Measurements from ENCODE around the gene NUP35.

Gene NUP35, protein sequence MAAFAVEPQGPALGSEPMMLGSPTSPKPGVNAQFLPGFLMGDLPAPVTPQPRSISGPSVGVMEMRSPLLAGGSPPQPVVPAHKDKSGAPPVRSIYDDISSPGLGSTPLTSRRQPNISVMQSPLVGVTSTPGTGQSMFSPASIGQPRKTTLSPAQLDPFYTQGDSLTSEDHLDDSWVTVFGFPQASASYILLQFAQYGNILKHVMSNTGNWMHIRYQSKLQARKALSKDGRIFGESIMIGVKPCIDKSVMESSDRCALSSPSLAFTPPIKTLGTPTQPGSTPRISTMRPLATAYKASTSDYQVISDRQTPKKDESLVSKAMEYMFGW
- total RNA-seq = 19.4 to 69.1 reads per million in 2 experiments

GRCh38 chr2:183124222-183124956 lies at the start of gene NUP35:
Gene NUP35, plus strand, starts transcription at chr2:183124443. Its CDS starts 15 bp downstream, at chr2:183124458.
- peak; percentile 74 for DNase-seq (ENCODE audit: low read depth)

- no peak for DNase-seq (ENCODE audit: low read depth)
Observed at GRCh38 chr2:183078163-183078463, 46.1 kb upstream of the NUP35 start.

GRCh38 chr2:183078464-183079138 lies 45.6 kb upstream of the NUP35 start, which contains the start of gene DUSP19:
Gene DUSP19, plus strand, starts transcription at chr2:183078747. Its CDS starts 187 bp downstream, at chr2:183078934.
- peak; percentile 70 for DNase-seq (ENCODE audit: low read depth)

DNA sequence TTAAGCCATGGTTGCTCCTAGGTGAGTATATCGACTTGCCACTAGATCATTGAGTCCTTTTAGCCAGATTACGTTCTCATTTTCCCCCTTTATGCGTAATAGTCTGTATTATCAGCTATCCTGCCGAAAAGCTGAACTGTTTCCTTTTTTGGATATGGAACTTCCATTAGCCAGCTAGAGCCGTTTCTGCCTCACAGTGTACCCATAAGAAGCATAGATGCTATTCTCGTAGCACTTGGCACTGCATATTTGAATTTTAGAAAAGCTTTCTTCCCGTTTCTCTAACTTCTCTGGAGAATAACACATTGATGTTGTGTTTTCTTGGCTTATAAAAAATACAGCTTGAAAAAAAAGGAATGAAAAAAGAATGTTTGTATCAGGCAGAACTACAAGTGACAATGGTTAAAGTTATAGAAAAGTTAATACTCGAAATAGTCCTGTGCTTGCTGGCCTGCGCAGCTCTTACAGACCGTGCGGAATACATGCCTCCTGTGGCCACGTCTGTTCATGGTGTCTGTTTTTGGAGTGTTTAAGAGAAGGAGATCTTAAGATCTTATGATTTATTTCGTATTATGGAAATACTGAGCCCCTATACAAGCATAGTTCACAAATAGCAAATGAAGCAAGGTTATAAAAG lies 45.0 kb upstream of the NUP35 start:
- no peak for DNase-seq (ENCODE audit: low read depth)

DNA sequence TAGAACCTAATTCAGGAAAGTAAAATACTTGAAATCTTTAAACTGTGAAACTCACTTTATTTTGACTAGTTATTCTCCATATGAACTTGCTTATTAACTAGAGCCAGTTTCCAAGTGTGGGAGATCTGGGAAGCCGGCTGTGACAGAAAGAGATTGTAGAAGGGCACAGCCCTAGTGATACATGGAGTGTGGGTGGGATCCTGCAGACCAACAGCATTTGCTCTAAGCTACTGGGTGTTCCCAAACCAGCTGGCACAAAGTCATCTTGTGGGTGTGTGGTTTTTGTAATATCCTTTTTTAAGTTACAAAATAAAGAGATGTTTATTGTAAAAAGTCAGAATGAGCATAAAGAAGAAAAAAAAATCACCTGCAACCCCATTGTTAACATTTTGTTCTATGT lies 42.3 kb upstream of the NUP35 start:
- DNase-seq (ENCODE audit: low read depth) = no peak

DNA sequence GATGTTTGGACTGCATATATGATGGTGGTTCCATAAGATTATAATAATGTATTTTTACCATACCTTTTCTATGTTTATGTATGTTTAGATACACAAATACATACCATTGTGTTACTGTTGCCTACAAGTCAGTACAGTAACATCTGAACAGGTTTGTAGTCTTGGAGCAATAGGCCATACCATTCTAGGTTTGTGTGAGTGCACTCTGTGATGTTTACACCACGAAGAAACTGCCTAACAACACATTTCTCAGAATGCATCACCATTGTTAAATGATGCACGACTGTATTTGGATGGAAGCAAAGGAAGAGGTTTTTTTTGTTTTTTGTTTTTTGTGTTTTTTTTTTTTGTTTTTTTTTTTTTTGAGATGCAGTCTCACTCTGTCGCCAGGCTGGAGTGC lies 36.2 kb upstream of the NUP35 start:
- no peak for DNase-seq (ENCODE audit: low read depth)

DNA sequence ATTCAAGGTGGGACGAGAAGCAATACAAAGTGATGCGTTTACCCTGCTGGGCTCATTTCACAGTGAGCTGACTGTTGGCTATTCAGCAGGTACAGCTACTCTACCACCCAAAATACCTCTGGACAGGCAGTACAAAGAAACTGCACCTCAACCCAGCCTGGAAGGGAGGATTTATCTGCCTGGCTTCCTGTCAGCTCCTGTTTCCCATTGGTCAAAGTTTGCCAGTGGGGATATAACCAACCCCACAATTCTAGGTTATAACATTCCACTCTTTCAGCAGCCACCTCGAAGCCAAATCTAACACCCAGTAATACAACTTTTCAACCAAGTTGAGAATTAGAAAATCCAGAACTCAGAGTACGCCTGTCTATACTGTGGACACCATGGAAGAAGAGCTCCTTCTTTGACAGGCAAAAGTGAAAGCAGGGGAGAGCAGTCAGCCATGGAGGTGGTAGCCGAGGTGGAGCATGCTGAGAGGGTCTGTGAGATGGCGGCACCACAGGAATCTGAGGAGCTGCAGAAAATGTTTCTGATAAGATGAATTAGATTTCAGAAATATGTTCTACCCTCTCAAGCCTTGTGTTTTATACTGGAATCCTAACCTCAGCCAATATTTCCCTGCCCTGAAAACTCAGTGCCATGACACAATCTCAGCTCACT lies 34.9 kb upstream of the NUP35 start:
- DNase-seq (ENCODE audit: low read depth) = no peak

DNA sequence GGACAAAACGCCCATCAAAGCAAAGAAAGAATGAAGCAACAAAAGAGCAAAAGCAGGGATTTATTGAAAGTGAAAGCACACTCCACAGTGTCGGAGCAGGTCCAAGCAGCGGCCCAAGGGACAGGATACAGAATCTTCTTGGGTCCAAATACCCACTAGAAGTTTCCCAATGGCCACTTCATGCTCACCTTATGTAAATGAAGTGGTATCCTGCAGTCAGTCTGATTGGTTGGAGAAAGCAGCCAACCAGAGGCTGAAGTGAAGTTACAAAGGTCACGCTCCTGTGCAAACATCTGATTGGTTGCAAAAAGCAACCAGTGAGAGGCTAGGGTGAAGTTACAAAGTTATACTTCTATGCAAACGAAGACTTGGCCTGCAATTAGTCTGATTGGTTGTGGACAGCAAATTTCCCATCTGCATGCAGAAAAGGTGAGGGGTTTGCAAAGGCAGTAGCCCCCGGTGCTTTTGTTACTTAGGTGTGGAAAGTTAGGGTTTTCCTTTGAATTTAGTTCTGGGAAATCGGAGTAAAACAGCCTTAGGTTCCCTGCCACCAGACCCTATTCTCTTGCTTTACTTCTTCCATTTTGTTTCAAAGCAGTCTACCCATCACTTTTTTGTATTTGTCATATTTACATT lies 32.8 kb upstream of the NUP35 start:
- no peak for DNase-seq (ENCODE audit: low read depth)

- no peak for DNase-seq (ENCODE audit: low read depth)
Observed at GRCh38 chr2:183091954-183092345, 32.3 kb upstream of the NUP35 start.

- no peak for DNase-seq (ENCODE audit: low read depth)
Observed at GRCh38 chr2:183093857-183094657, 30.2 kb upstream of the NUP35 start.

DNA sequence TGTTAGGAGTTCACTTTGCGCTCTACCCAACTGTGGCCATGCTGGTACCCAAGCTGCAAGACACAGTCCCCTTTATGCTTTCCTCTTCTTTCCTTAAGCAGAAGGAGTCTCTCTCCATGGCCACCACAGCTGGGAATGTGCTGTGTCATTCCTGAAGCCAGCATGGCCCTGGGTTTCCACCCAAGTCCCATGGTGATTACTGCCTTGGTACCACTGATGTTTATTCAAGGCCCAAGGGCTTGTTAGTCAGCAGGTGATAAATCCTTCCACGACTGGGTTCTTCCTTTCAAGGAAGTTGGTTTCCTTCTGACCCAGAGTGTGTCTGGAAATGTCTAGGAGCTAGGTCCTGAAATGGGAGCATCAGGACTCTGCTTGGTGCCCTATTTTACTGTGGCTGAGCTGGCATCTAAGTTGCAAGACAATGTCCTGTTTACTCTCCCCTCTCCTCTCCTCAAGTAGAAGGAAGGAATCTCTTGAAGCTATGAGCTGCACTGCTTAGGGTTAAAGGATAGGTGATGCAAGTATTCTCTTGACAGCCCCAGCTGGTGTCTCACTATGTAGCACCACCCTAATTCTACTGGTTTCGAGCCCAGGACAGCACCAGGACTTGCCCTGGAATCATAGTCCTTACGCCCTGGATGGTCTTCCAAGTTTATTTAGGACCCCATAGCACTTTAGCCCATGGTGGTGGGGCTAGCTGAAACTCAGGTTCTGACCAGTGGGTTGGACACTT lies 18.7 kb upstream of the NUP35 start:
- DNase-seq (ENCODE audit: low read depth) = no peak

GRCh38 chr2:183112577-183112976 lies 11.7 kb upstream of the NUP35 start:
- DNase-seq (ENCODE audit: low read depth) = no peak

GRCh38 chr2:183113630-183114029 lies 10.6 kb upstream of the NUP35 start:
- DNase-seq (ENCODE audit: low read depth) = no peak

DNA sequence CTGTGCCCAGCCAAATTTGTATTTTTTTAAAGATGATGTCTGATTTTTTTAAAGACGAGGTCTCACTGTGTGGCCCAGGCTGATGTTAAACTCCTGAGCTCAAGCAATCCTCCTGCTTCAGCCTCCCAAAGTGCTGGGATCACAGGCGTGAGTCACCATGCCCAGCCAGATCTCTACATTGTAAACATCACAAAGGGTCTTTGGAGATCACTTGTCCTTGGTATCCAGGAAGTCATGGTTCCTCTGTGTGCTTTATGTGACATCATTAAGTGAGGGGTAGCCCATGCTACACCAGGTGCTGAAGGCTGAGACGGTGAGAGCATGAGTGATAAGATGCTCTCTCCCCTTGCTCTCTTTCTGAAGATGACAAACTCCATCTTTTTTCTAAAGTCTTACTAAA lies 7.0 kb upstream of the NUP35 start:
- DNase-seq (ENCODE audit: low read depth) = no peak

DNA sequence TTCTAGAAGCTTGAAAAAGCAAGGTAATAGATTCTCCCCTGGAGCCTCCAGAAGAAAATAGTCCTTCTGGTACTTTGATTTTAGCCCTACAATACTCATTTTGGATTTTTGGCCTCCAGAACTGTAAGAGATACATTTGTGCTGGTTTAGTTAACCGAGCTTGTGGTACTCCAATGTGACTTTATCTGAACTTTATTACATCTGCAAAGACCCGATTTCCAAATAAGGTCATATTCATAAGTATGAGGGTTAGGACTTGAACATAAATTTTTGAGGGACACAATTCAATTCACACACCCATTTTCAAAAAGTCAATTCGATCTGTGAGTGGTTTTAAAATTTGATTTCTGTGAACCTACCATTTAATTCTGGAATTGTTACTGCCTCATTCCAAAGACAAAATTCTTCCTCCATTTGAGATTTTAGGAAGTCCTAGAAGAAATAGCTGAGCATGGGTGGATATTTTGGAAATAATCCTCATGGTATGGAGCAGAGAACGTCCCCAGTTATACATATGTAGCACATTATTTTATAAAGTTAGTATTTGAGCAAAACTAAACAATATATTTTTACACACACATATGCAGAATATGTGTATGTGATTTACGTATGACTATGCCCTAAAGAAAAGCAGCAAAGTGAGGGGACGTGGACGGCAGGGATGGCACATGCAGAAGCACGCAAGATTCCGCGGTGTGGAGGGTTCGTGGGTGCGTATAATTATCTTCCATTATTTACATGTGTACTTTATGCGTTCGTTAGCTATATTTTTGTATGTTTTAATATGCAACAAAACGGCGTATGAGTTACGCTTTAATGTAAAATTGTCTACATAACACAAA lies 905 bp upstream of the NUP35 start:
- DNase-seq (ENCODE audit: low read depth) = no peak

- no peak for DNase-seq (ENCODE audit: low read depth)
Observed at GRCh38 chr2:183123959-183124221, 353 bp upstream of the NUP35 start.

DNA sequence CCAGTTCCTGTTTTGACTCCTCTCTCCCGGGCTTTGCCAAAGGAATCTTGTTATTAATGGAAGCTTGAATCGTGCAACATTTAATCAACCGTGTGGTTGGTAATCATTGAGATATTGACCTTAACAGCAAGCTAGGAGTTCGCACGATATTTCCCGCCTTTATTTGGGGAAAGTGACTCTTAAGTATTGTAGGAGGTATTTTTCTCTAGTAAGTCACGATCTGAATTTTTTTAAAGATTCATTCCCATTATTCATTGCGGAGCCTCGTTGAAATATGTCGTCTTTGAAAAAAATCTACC lies 663 bp downstream of the NUP35 start:
- DNase-seq (ENCODE audit: low read depth) = no peak

- no peak for DNase-seq (ENCODE audit: low read depth)
Observed at GRCh38 chr2:183125659-183126341, 1.6 kb downstream of the NUP35 start.

DNA sequence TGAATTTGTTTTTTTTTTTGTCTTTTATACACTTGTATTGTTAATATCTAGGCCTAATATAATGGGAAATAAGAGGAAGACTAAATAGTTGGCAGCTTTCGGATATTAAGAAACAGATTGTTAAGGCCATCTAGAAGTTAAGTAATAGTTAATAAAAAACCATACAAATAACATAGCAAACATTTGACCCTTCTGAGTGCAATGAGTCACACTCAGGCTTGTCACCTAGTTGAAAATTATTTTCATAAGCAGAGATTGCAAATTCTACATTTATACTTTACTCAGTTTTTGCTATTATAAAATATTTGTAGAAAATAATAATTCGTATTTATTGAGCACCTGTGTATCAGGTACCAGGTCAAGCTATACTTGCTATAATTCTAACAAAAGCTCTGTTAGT lies 2.4 kb downstream of the NUP35 start:
- DNase-seq (ENCODE audit: low read depth) = no peak
